Type B pancreatic cell (in vitro differentiated cells): Measurements from ENCODE around the gene FMN1. TPM values are rescaled to one million over a fixed set of nuclear protein-coding genes. Genes with fewer than 3 reads are reported as not detected.

Source experiments
- DNase-seq: peaks from one replicate; pipeline ENCODE4 v3.0.0; 2021; ENCODE audit warnings: mixed read lengths; ENCODE audit not compliant: unreplicated experiment; ENCODE audit errors: extremely low spot score
- H3K27ac Mint-ChIP-seq: 2 replicates; pipeline ENCODE4 v1.8.0; 2021; ENCODE audit warnings: mild to moderate bottlenecking, mixed read lengths
- H3K27me3 Mint-ChIP-seq: 2 replicates; pipeline ENCODE4 v1.8.0; 2021; ENCODE audit warnings: mixed read lengths
- H3K36me3 Mint-ChIP-seq: 2 replicates; pipeline ENCODE4 v1.8.0; 2021; ENCODE audit warnings: mixed read lengths
- H3K4me1 Mint-ChIP-seq: one replicate; pipeline ENCODE4 v1.8.0; 2021; ENCODE audit warnings: mixed read lengths; ENCODE audit not compliant: unreplicated experiment
- H3K4me3 Mint-ChIP-seq: 2 replicates; pipeline ENCODE4 v1.8.0; 2021; ENCODE audit warnings: mild to moderate bottlenecking, mixed read lengths
- H3K9me3 Mint-ChIP-seq: 2 replicates; pipeline ENCODE4 v1.8.0; 2021; ENCODE audit warnings: mixed read lengths
- total RNA-seq: library from RNA; stranded (reverse); gene quantifications from 2 replicates; pipeline ENCODE4 v1.2.1, GENCODE V29; 2021; ENCODE audit warnings: low replicate concordance
- TF ChIP-seq, protein P1 (sequence below): fragments of 200-600 bp; sonication (generic); conservative IDR thresholded peaks from 2 replicates; pipeline ENCODE4 v1.5.0; 2021; ENCODE audit warnings: antibody characterized with exemption, mild to moderate bottlenecking

The FMN1 gene
- total RNA-seq, 1 donor from 2014 or later, result 22.1 TPM

DNA sequence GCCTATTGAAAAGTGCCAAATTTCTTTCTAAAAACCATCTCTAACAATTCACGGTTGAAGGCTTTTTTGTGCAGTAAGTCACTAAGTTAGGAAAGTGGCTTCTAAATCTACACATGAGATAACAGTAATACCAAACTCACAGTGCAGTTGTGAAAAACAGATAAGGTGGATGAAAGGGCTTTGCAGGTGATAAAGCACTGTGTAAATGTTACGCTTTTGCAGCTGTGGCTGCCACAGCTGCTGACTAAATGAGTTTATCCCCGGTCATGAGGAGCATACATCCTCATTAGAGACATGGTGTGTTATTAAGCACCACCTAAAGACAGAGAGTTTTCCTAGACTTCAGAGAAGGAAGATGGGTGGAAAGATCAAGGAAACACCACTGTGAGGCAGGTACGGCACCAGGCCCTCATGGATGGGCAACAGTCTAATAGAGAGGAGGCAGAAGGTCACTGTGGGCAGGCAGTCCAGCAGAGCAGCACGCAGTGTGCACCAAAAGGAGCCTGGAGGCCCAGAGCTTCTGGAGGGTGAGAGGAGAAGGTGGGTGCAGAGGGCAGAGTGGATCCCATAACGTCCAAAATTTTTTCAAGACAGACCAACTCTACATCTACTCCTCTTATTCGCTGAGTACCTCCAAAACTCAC is 68.5 kb downstream of the FMN1 start:
- TF ChIP-seq, protein P1, sequence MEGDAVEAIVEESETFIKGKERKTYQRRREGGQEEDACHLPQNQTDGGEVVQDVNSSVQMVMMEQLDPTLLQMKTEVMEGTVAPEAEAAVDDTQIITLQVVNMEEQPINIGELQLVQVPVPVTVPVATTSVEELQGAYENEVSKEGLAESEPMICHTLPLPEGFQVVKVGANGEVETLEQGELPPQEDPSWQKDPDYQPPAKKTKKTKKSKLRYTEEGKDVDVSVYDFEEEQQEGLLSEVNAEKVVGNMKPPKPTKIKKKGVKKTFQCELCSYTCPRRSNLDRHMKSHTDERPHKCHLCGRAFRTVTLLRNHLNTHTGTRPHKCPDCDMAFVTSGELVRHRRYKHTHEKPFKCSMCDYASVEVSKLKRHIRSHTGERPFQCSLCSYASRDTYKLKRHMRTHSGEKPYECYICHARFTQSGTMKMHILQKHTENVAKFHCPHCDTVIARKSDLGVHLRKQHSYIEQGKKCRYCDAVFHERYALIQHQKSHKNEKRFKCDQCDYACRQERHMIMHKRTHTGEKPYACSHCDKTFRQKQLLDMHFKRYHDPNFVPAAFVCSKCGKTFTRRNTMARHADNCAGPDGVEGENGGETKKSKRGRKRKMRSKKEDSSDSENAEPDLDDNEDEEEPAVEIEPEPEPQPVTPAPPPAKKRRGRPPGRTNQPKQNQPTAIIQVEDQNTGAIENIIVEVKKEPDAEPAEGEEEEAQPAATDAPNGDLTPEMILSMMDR, result no peak
- Mint-ChIP-seq H3K36me3 (peaks cover 4% of the 10 kb centered on the region), H3K9me3 (peaks cover 5% of the 10 kb centered on the region), H3K4me3 (peak overlapping the region; percentile 24), H3K27me3 (no peaks in the 10 kb centered on the region), H3K27ac (peak overlapping the region; percentile 18), H3K4me1 (peaks cover 27% of the 10 kb centered on the region)
- DNase-seq, result no peak

GRCh38 chr15:33124811-33125210 is 69.7 kb downstream of the FMN1 start:
- TF ChIP-seq, protein P1, result no peak
- Mint-ChIP-seq H3K4me1 (peaks cover 29% of the 10 kb centered on the region), H3K4me3 (no peak overlapping the region), H3K36me3 (peaks cover 4% of the 10 kb centered on the region), H3K27ac (no peak overlapping the region), H3K27me3 (no peaks in the 10 kb centered on the region), H3K9me3 (peaks cover 5% of the 10 kb centered on the region)
- no peak for DNase-seq

GRCh38 chr15:33124279-33124678 is 70.2 kb downstream of the FMN1 start:
- no peak overlapping the region for H3K4me3 Mint-ChIP-seq
- no peaks in the 10 kb centered on the region for H3K27me3 Mint-ChIP-seq
- DNase-seq, result no peak
- H3K36me3 Mint-ChIP-seq, result peaks cover 4% of the 10 kb centered on the region
- H3K4me1 Mint-ChIP-seq, result peaks cover 32% of the 10 kb centered on the region
- TF ChIP-seq, protein P1, result no peak
- H3K27ac Mint-ChIP-seq, result no peak overlapping the region
- H3K9me3 Mint-ChIP-seq, result peaks cover 5% of the 10 kb centered on the region

GRCh38 chr15:33119865-33120264 is 74.6 kb downstream of the FMN1 start:
- H3K27ac Mint-ChIP-seq, result no peak overlapping the region
- H3K4me3 Mint-ChIP-seq, result no peak overlapping the region
- DNase-seq, result no peak
- peaks cover 15% of the 10 kb centered on the region for H3K4me1 Mint-ChIP-seq
- TF ChIP-seq, protein P1, result no peak
- no peaks in the 10 kb centered on the region for H3K27me3 Mint-ChIP-seq
- peaks cover under 1% of the 10 kb centered on the region for H3K36me3 Mint-ChIP-seq
- no peaks in the 10 kb centered on the region for H3K9me3 Mint-ChIP-seq

GRCh38 chr15:33119273-33119672 is 75.2 kb downstream of the FMN1 start:
- peaks cover 18% of the 10 kb centered on the region for H3K4me1 Mint-ChIP-seq
- no peak overlapping the region for H3K27ac Mint-ChIP-seq
- TF ChIP-seq, protein P1, result no peak
- peak overlapping the region; percentile 26 for H3K4me3 Mint-ChIP-seq
- no peak for DNase-seq
- no peaks in the 10 kb centered on the region for H3K9me3 Mint-ChIP-seq
- H3K36me3 Mint-ChIP-seq, result peaks cover 3% of the 10 kb centered on the region
- no peaks in the 10 kb centered on the region for H3K27me3 Mint-ChIP-seq
